H1 (cell line): Measurements from ENCODE around the gene PRSS16. TPM values are rescaled to one million over a fixed set of nuclear protein-coding genes. Genes with fewer than 3 reads are reported as not detected.
A peak's percentile ranks its signal among the peaks of the same experiment; 100 is the strongest.

Source experiments
- CTCF ChIA-PET: fragments of 300-600 bp; sonication (Branson Sonifier 250); formaldehyde crosslinking; loops from one replicate; lab custom pipeline; 2021; ENCODE audit not compliant: partially characterized antibody; lab: Charles Lee
- POLR2A ChIA-PET: fragments of 300-600 bp; sonication (Branson Sonifier 250); formaldehyde crosslinking; loops from one replicate; lab custom pipeline; 2021; ENCODE audit warnings: inconsistent platforms; ENCODE audit not compliant: partially characterized antibody; lab: Charles Lee
- DNase-seq, 2 experiments: peaks; one replicate each; pipeline versions ENCODE4 v3.0.0 to v3.0.0-alpha.2; 2010 to 2022; ENCODE audit warnings: low spot score in 2 of 2, low read depth in 1 of 2, mixed read lengths in 1 of 2
- FAIRE-seq: peaks from 2 replicates; lab custom pipeline; 2011; peaks lifted over from hg19 to GRCh38; lab: Jason Lieb, UNC
- H2AFZ ChIP-seq: 2 replicates; pipeline ENCODE4 v1.8.1; 2012; ENCODE audit warnings: low read length, inconsistent platforms
- H2AK5ac ChIP-seq: 2 replicates; pipeline ENCODE4 v1.6.1; 2013; ENCODE audit warnings: low read depth, low read length
- H2BK120ac ChIP-seq: replicated peaks from 2 replicates; pipeline ENCODE3; 2013; ENCODE audit warnings: low read depth, low read length, inconsistent platforms
- H2BK12ac ChIP-seq: 2 replicates; pipeline ENCODE4 v1.6.1; 2013; ENCODE audit warnings: low read depth, low read length
- H2BK15ac ChIP-seq: 2 replicates; pipeline ENCODE4 v1.6.1; 2013; ENCODE audit warnings: low read length
- H2BK20ac ChIP-seq: 2 replicates; pipeline ENCODE4 v1.6.1; 2013; ENCODE audit warnings: low read length
- H2BK5ac ChIP-seq: 2 replicates; pipeline ENCODE4 v1.6.1; 2013; ENCODE audit warnings: low read depth, low read length
- H3K14ac ChIP-seq: 2 replicates; pipeline ENCODE4 v1.6.1; 2013; ENCODE audit warnings: inconsistent platforms; ENCODE audit not compliant: insufficient read length
- H3K18ac ChIP-seq: 2 replicates; pipeline ENCODE4 v1.6.1; 2013; ENCODE audit warnings: low read length; ENCODE audit errors: extremely low read depth
- H3K23ac ChIP-seq: 2 replicates; pipeline ENCODE4 v1.6.1; 2013; ENCODE audit warnings: inconsistent platforms; ENCODE audit not compliant: insufficient read length
- H3K23me2 ChIP-seq: 2 replicates; pipeline ENCODE4 v1.6.1; 2013; ENCODE audit warnings: low read depth, low read length
- H3K27ac ChIP-seq: 2 replicates; pipeline ENCODE4 v1.6.1; 2011; ENCODE audit warnings: low read depth, low read length, inconsistent platforms
- H3K27me3 ChIP-seq, 4 experiments: replicated peaks in 1 of 4; 1 replicate in 1 of 4; 2 replicates in 3 of 4; pipeline versions ENCODE4 v1.6.1 to v1.8.1; 2011 to 2013; ENCODE audit warnings: low read length in 3 of 4, mild to moderate bottlenecking in 3 of 4, inconsistent platforms in 2 of 4, mixed read lengths in 2 of 4, moderate library complexity in 1 of 4; ENCODE audit not compliant: control insufficient read depth in 3 of 4, insufficient read depth in 3 of 4; ENCODE audit errors: extremely low read depth in 1 of 4
- H3K36me3 ChIP-seq, 4 experiments: 2 replicates each; pipeline versions ENCODE4 v1.6.1 to v1.8.1; 2011 to 2013; ENCODE audit warnings: mild to moderate bottlenecking in 4 of 4, low read length in 3 of 4, moderate library complexity in 2 of 4, control low read depth in 1 of 4, inconsistent platforms in 1 of 4; ENCODE audit not compliant: insufficient read depth in 4 of 4, control insufficient read depth in 2 of 4
- H3K4ac ChIP-seq: replicated peaks from 2 replicates; pipeline ENCODE3; 2013; ENCODE audit warnings: low read length, low read depth, mixed read lengths, inconsistent platforms; ENCODE audit not compliant: insufficient read length
- H3K4me1 ChIP-seq, 4 experiments: replicated peaks in 1 of 4; 1 replicate in 1 of 4; 2 replicates in 3 of 4; pipeline versions ENCODE4 v1.6.1 to v1.8.1; 2011 to 2013; ENCODE audit warnings: low read length in 3 of 4, inconsistent platforms in 2 of 4, mixed read lengths in 1 of 4; ENCODE audit not compliant: insufficient read depth in 4 of 4, control insufficient read depth in 3 of 4
- H3K4me2 ChIP-seq, 2 experiments: 2 replicates each; pipeline versions ENCODE4 v1.6.1 to v1.8.1; 2011 to 2013; ENCODE audit warnings: low read depth in 2 of 2, low read length in 2 of 2, control low read depth in 1 of 2, inconsistent platforms in 1 of 2, mild to moderate bottlenecking in 1 of 2; ENCODE audit not compliant: insufficient read depth in 1 of 2
- H3K4me3 ChIP-seq, 4 experiments: fragments of 200-600, 300-600 bp in 1 of 4; sonication (generic), shearing (Covaris generic), sonication (Bioruptor Twin) in 1 of 4; 2 replicates each; pipeline versions ENCODE4 v1.5.1 to v1.8.1; 2011 to 2016; ENCODE audit warnings: low read length in 4 of 4, low read depth in 3 of 4, control low read depth in 2 of 4, inconsistent platforms in 2 of 4, mild to moderate bottlenecking in 2 of 4, mixed read lengths in 1 of 4, moderate library complexity in 1 of 4; ENCODE audit not compliant: insufficient read depth in 2 of 4; ENCODE audit errors: extremely low read depth in 1 of 4
- H3K56ac ChIP-seq: replicated peaks from 2 replicates; pipeline ENCODE3; 2013; ENCODE audit warnings: low read depth, mild to moderate bottlenecking, mixed read lengths, low read length, inconsistent platforms; ENCODE audit not compliant: insufficient read length
- H3K79me1 ChIP-seq: 2 replicates; pipeline ENCODE4 v1.6.1; 2013; ENCODE audit warnings: low read depth, low read length, control low read depth
- H3K79me2 ChIP-seq, 2 experiments: 2 replicates each; pipeline versions ENCODE4 v1.6.1 to v1.8.1; 2012 to 2013; ENCODE audit warnings: low read length in 2 of 2, mild to moderate bottlenecking in 2 of 2, inconsistent platforms in 1 of 2; ENCODE audit not compliant: insufficient read depth in 2 of 2, control insufficient read depth in 1 of 2
- H3K9ac ChIP-seq, 4 experiments: replicated peaks in 1 of 4; 1 replicate in 1 of 4; 2 replicates in 3 of 4; pipeline versions ENCODE4 v1.6.1 to v1.8.1; 2011 to 2013; ENCODE audit warnings: low read depth in 3 of 4, low read length in 3 of 4, control low read depth in 2 of 4, mild to moderate bottlenecking in 2 of 4, moderate library complexity in 2 of 4, inconsistent platforms in 1 of 4; ENCODE audit errors: extremely low read depth in 1 of 4
- H3K9me3 ChIP-seq, 2 experiments: 2 replicates each; pipeline versions ENCODE4 v1.6.1 to v1.8.1; 2012 to 2013; ENCODE audit warnings: mild to moderate bottlenecking in 2 of 2, moderate library complexity in 2 of 2, control low read depth in 1 of 2, inconsistent platforms in 1 of 2, low read depth in 1 of 2, low read length in 1 of 2, mixed read lengths in 1 of 2; ENCODE audit not compliant: insufficient read depth in 2 of 2
- H4K20me1 ChIP-seq, 2 experiments: replicated peaks in 1 of 2; 2 replicates each; pipeline versions ENCODE3 to v1.8.1; 2011 to 2013; ENCODE audit warnings: inconsistent platforms in 2 of 2, low read length in 2 of 2, mild to moderate bottlenecking in 1 of 2; ENCODE audit not compliant: insufficient read depth in 2 of 2, control insufficient read depth in 1 of 2
- H4K5ac ChIP-seq: 2 replicates; pipeline ENCODE4 v1.6.1; 2013; ENCODE audit warnings: low read length, low read depth, mixed read lengths, inconsistent platforms; ENCODE audit not compliant: insufficient read length
- H4K8ac ChIP-seq: 2 replicates; pipeline ENCODE4 v1.8.0; 2013; ENCODE audit warnings: mild to moderate bottlenecking, moderate library complexity, low read length, inconsistent platforms; ENCODE audit not compliant: insufficient read depth; ENCODE audit errors: extremely low read depth
- H4K91ac ChIP-seq: replicated peaks from 2 replicates; pipeline ENCODE3; 2013; ENCODE audit warnings: low read length, mixed read lengths, inconsistent platforms; ENCODE audit not compliant: insufficient read length
- POU5F1 ChIP-seq: IDR thresholded peaks from 2 replicates; pipeline ENCODE4 v1.6.1; 2011; ENCODE audit warnings: low read depth, mild to moderate bottlenecking, low read length, moderate library complexity
- TBP ChIP-seq: IDR thresholded peaks from 2 replicates; pipeline ENCODE4 v1.6.1; 2011; ENCODE audit warnings: low read depth, low read length, improper control_type of control experiment
- TCF12 ChIP-seq: IDR thresholded peaks from 2 replicates; pipeline ENCODE4 v1.6.1; 2011; ENCODE audit warnings: low read depth, mild to moderate bottlenecking, low read length
- WGBS, 2 experiments: shearing (Covaris generic) in 1 of 2; methylation state at CpG; one replicate each; pipeline versions ENCODE4 v1.1.6 to v1.1.7; 2013 to 2015; ENCODE audit warnings: low lambda C conversion rate in 2 of 2, mixed read lengths in 2 of 2, inconsistent platforms in 1 of 2, low coverage in 1 of 2, missing lambda C conversion rate in 1 of 2; ENCODE audit not compliant: insufficient replicate concordance in 2 of 2, insufficient coverage in 1 of 2, insufficient read length in 1 of 2; ENCODE audit errors: extremely low coverage in 1 of 2, missing lambda C conversion rate in 1 of 2; 5-methylcytosine and 5-hydroxymethylcytosine counted together
- polyA plus RNA-seq, 7 experiments: library from polyadenylated mRNA; depleted of rRNA in 3 of 7; stranded (reverse) in 5 of 7; unstranded in 2 of 7; fragments of >200 nt in 5 of 7; fragments of 200-250 nt in 2 of 7; gene quantifications; 1 replicate in 5 of 7; 2 replicates in 1 of 7; 4 replicates in 1 of 7; pipeline versions ENCODE4 v1.2.1 to v1.2.3, GENCODE V29; 2011 to 2013; ENCODE audit warnings: missing spikeins in 2 of 7, mixed read lengths in 2 of 7
- total RNA-seq: library from RNA; stranded (reverse); fragmentation: NEBNext Ultra II Directional; extraction: Animal tissue kit (Norgen Biotek cat#: 25700); gene quantifications from 2 replicates; pipeline ENCODE4 v1.2.1, GENCODE V29; 2021

Gene PRSS16
- total and polyA plus RNA-seq, 2 of the 8 experiments (the other 6 are each of a cell fraction or from before 2014, with no cell fraction given) = 20.2 to 38.9 TPM

DNA sequence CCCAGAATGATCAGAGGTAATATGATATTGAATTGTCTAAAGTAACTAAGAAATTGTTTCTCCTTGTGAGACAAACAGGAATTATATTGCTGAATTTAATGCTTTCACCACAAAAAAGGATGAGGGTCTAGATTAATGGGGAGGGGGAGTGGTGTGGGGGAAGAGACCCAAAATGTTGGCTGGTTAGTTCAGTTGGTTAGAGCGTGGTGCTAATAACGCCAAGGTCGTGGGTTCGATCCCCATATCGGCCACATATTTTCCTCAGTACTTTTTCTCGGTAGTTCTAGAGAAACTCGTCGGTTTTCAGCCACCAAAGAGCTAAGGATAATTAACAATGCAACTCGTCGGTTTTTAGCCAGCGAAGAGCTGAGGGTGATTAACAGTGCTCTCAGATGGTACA lies 26.3 kb downstream of the PRSS16 start:
- H4K91ac ChIP-seq = no peak overlapping the region
- H3K18ac ChIP-seq = no peak overlapping the region
- no peak overlapping the region for H2BK12ac ChIP-seq
- H3K4ac ChIP-seq = no peak overlapping the region
- H3K4me2 ChIP-seq = no peak overlapping the region
- no peak overlapping the region for H2AK5ac ChIP-seq
- H3K9me3 ChIP-seq = no peaks in the 10 kb centered on the region
- H3K23me2 ChIP-seq = peaks cover 3% of the 10 kb centered on the region
- FAIRE-seq = peak; percentile 52
- ChIA-PET CTCF (interaction anchor here (0.9 to 2.5 kb wide), 9 partner anchors 13 to 414 kb away, joined by 3 to 6 read pairs (median 3); partner anchors contain the start of gene POM121L2), POLR2A (interaction anchor here (1.1 kb wide), 2 partner anchors 17 to 22 kb away, joined by 3 to 4 read pairs; no protein-coding TSS in a partner anchor)
- 69% methylated on average over 11 of the region's 11 CpGs; no CpG with 5 or more reads in 1 of the 2 experiments for WGBS, 2 experiments
- no peaks in the 10 kb centered on the region for H3K79me1 ChIP-seq
- no peak overlapping the region for H4K8ac ChIP-seq
- H3K56ac ChIP-seq = no peak overlapping the region
- no peak overlapping the region for H3K23ac ChIP-seq
- no peak overlapping the region for H3K9ac ChIP-seq
- H4K20me1 ChIP-seq = no peaks in the 10 kb centered on the region
- no peaks in the 10 kb centered on the region for H3K79me2 ChIP-seq
- H2BK20ac ChIP-seq = no peak overlapping the region
- TF ChIP-seq TCF12 = no peak
- TF ChIP-seq TBP = peak; percentile 86
- TF ChIP-seq POU5F1 = 0 out of 2 replicates have a peak, but pooled peaks have one; percentile 30
- H2BK5ac ChIP-seq = no peak overlapping the region
- no peak overlapping the region for H2BK15ac ChIP-seq
- 0 out of 8 replicates have a peak overlapping the region, but pooled peaks of 1 of the 4 experiments have one; percentile 5 for H3K4me3 ChIP-seq
- H3K4me1 ChIP-seq = no peaks in the 10 kb centered on the region
- H2BK120ac ChIP-seq = no peak overlapping the region
- DNase-seq = no peak
- no peak overlapping the region for H3K27ac ChIP-seq
- H4K5ac ChIP-seq = no peak overlapping the region
- H3K27me3 ChIP-seq = no peaks in the 10 kb centered on the region; a peak in 2 of 7 replicates
- no peak overlapping the region for H3K14ac ChIP-seq
- H2AFZ ChIP-seq = no peak overlapping the region
- no peaks in the 10 kb centered on the region for H3K36me3 ChIP-seq
